CD14-positive monocyte (primary cell): Measurements from ENCODE around the gene CPEB2. TPM values are rescaled to one million over a fixed set of nuclear protein-coding genes. Genes with fewer than 3 reads are reported as not detected.

Experiments
- DNase-seq, 3 donors: peaks; one replicate each; pipeline ENCODE4 v3.0.0-alpha.2; 2011 to 2022
- H2AFZ ChIP-seq: 2 replicates; pipeline ENCODE4 v1.6.0; 2012; ENCODE audit warnings: mild to moderate bottlenecking, low read depth, low read length, inconsistent platforms; ENCODE audit not compliant: insufficient read depth, poor library complexity, severe bottlenecking
- H3K27ac ChIP-seq, 2 donors: 1 replicate in 1 of 2; 2 replicates in 1 of 2; pipeline ENCODE4 v1.5.1; 2012 to 2013; ENCODE audit warnings: low read length in 2 of 2, control low read depth in 1 of 2, inconsistent platforms in 1 of 2, low read depth in 1 of 2, mild to moderate bottlenecking in 1 of 2
- H3K27me3 ChIP-seq, 2 donors: one replicate each; pipeline versions ENCODE4 v1.6.0 to v1.6.1; 2011 to 2013; ENCODE audit warnings: low read length in 2 of 2; ENCODE audit not compliant: control insufficient read depth in 2 of 2, insufficient read depth in 2 of 2
- H3K36me3 ChIP-seq, 2 donors: replicated peaks in 1 of 2; 1 replicate in 1 of 2; 2 replicates in 1 of 2; pipeline versions ENCODE4 v1.5.1 to v1.6.1; 2012 to 2013; ENCODE audit warnings: low read length in 2 of 2, control low read depth in 1 of 2, inconsistent platforms in 1 of 2, mild to moderate bottlenecking in 1 of 2; ENCODE audit not compliant: insufficient read depth in 2 of 2, control insufficient read depth in 1 of 2
- H3K4me1 ChIP-seq, 2 donors: 1 replicate in 1 of 2; 2 replicates in 1 of 2; pipeline versions ENCODE4 v1.5.1 to v1.6.1; 2012 to 2013; ENCODE audit warnings: low read length in 2 of 2, control low read depth in 1 of 2, inconsistent platforms in 1 of 2, mild to moderate bottlenecking in 1 of 2, moderate library complexity in 1 of 2; ENCODE audit not compliant: insufficient read depth in 2 of 2, control insufficient read depth in 1 of 2
- H3K4me2 ChIP-seq: replicated peaks from 2 replicates; pipeline ENCODE3; 2012; ENCODE audit warnings: low read length, moderate library complexity, mild to moderate bottlenecking; ENCODE audit not compliant: poor library complexity, severe bottlenecking; ENCODE audit errors: extremely low read depth
- H3K4me3 ChIP-seq, 3 experiments: fragments of 200-600 bp in 1 of 3; sonication (generic) in 1 of 3; replicated peaks in 1 of 3; 1 replicate in 2 of 3; 2 replicates in 1 of 3; pipeline ENCODE4 v1.5.1; 2011 to 2013; ENCODE audit warnings: low read length in 3 of 3, mild to moderate bottlenecking in 3 of 3, control low read depth in 2 of 3, low read depth in 2 of 3, inconsistent platforms in 1 of 3, moderate library complexity in 1 of 3
- H3K79me2 ChIP-seq: 2 replicates; pipeline ENCODE4 v1.6.0; 2012; ENCODE audit warnings: mild to moderate bottlenecking, control low read depth, inconsistent platforms, low read length, moderate library complexity; ENCODE audit not compliant: insufficient read depth
- H3K9ac ChIP-seq: 2 replicates; pipeline ENCODE4 v1.6.0; 2017; ENCODE audit warnings: low read length, mild to moderate bottlenecking; ENCODE audit not compliant: insufficient read depth, poor library complexity, severe bottlenecking
- H3K9me3 ChIP-seq, 2 donors: replicated peaks in 1 of 2; 1 replicate in 1 of 2; 2 replicates in 1 of 2; pipeline versions ENCODE4 v1.5.1 to v1.6.1; 2012 to 2013; ENCODE audit warnings: low read length in 2 of 2, control low read depth in 1 of 2; ENCODE audit not compliant: control insufficient read depth in 1 of 2, insufficient read depth in 1 of 2
- H4K20me1 ChIP-seq: 2 replicates; pipeline ENCODE4 v1.6.0; 2012; ENCODE audit warnings: mild to moderate bottlenecking, low read length, control low read depth, moderate library complexity; ENCODE audit not compliant: insufficient read depth
- H3K27ac Mint-ChIP-seq, 7 donors: one replicate each; pipeline ENCODE4 v1.8.0; 2020; ENCODE audit warnings: mild to moderate bottlenecking in 7 of 7, mixed read lengths in 7 of 7, moderate library complexity in 6 of 7, inconsistent platforms in 2 of 7
- H3K27me3 Mint-ChIP-seq, 3 donors: one replicate each; pipeline ENCODE4 v1.8.0; 2021 to 2022; ENCODE audit warnings: low read depth in 3 of 3, mild to moderate bottlenecking in 3 of 3, mixed read lengths in 3 of 3, moderate library complexity in 3 of 3, inconsistent platforms in 1 of 3
- H3K36me3 Mint-ChIP-seq, 2 donors: one replicate each; pipeline ENCODE4 v1.8.0; 2020; ENCODE audit warnings: mixed read lengths in 2 of 2, inconsistent platforms in 1 of 2, mild to moderate bottlenecking in 1 of 2
- H3K4me1 Mint-ChIP-seq: one replicate; pipeline ENCODE4 v1.8.0; 2020; ENCODE audit warnings: mild to moderate bottlenecking, mixed read lengths
- H3K4me3 Mint-ChIP-seq, 2 donors: one replicate each; pipeline ENCODE4 v1.8.0; 2020; ENCODE audit warnings: mild to moderate bottlenecking in 2 of 2, mixed read lengths in 2 of 2, moderate library complexity in 1 of 2
- H3K9me3 Mint-ChIP-seq, 7 donors: one replicate each; pipeline ENCODE4 v1.8.0; 2020 to 2022; ENCODE audit warnings: mixed read lengths in 7 of 7, mild to moderate bottlenecking in 6 of 7, moderate library complexity in 6 of 7, inconsistent platforms in 2 of 7
- CTCF ChIP-seq: fragments of 200-600 bp; IDR thresholded peaks from one replicate; pipeline ENCODE4 v1.8.0; 2022; ENCODE audit warnings: antibody characterized with exemption, mild to moderate bottlenecking
- WGBS: methylation state at CpG from one replicate; pipeline ENCODE4 v1.1.5; 2013; ENCODE audit warnings: missing lambda C conversion rate; ENCODE audit not compliant: insufficient coverage; 5-methylcytosine and 5-hydroxymethylcytosine counted together
- intact Hi-C, 2 donors: fragments of 100-400 bp; cut with micrococcal nuclease; formaldehyde crosslinking; loops; one replicate each; pipeline versions ENCODE4 v1.15.0 to v1.15.1; 2023
- polyA plus RNA-seq, 3 donors: library from polyadenylated mRNA; depleted of rRNA in 1 of 3; unstranded in 2 of 3; stranded (reverse) in 1 of 3; fragments of 300-500 nt in 2 of 3; fragments of >200 nt in 1 of 3; fragmentation: Illumina TruSeq in 2 of 3; gene quantifications; 1 replicate in 2 of 3; 2 replicates in 1 of 3; pipeline ENCODE4 v1.2.3, GENCODE V29; 2012 to 2021

CPEB2 gene
- polyA plus RNA-seq, 3 donors, result 1.6 to 8.2 (median 1.7) TPM

- Mint-ChIP-seq H3K4me1 (peaks cover 2% of the 10 kb centered on the region), H3K27ac (no peak overlapping the region), H3K4me3 (no peak overlapping the region), H3K36me3 (peaks cover 36% of the 10 kb centered on the region in 2 donors), H3K27me3 (no peaks in the 10 kb centered on the region), H3K9me3 (no peaks in the 10 kb centered on the region)
- Histone ChIP-seq H3K9me3 (no peaks in the 10 kb centered on the region), H4K20me1 (peaks cover 67% of the 10 kb centered on the region), H3K9ac (no peak overlapping the region), H3K4me1 (no peaks in the 10 kb centered on the region), H3K36me3 (peaks cover 30 to 67% of the 10 kb centered on the region in 2 donors), H3K4me2 (no peak overlapping the region), H3K79me2 (peaks cover 6% of the 10 kb centered on the region), H3K4me3 (no peak overlapping the region), H3K27ac (no peak overlapping the region), H3K27me3 (no peaks in the 10 kb centered on the region), H2AFZ (no peak overlapping the region)
- no peak for TF ChIP-seq CTCF
- WGBS, result 100% methylated on average over 4 of the region's 6 CpGs
- intact Hi-C loops, result no loop called here
- DNase-seq, result no peak
Measured at GRCh38 chr4:15034071-15034764, 31.9 kb downstream of the CPEB2 start.

GRCh38 chr4:15035159-15035558 lies 32.9 kb downstream of the CPEB2 start:
- no peak overlapping the region for H3K4me2 ChIP-seq
- H3K27ac Mint-ChIP-seq, result no peak overlapping the region
- no peaks in the 10 kb centered on the region for H3K4me1 ChIP-seq
- no peaks in the 10 kb centered on the region for H3K9me3 Mint-ChIP-seq
- H3K4me1 Mint-ChIP-seq, result peaks cover 2% of the 10 kb centered on the region
- no peak for DNase-seq
- no peaks in the 10 kb centered on the region for H3K27me3 ChIP-seq
- no peak overlapping the region for H3K27ac ChIP-seq
- no peaks in the 10 kb centered on the region for H3K27me3 Mint-ChIP-seq
- no peaks in the 10 kb centered on the region for H3K9me3 ChIP-seq
- H3K9ac ChIP-seq, result no peak overlapping the region
- H3K4me3 ChIP-seq, result no peak overlapping the region
- no peak overlapping the region for H3K4me3 Mint-ChIP-seq
- peaks cover 66% of the 10 kb centered on the region for H4K20me1 ChIP-seq
- no peak overlapping the region for H2AFZ ChIP-seq
- intact Hi-C loops, result no loop called here
- H3K36me3 ChIP-seq, result peaks cover 32 to 71% of the 10 kb centered on the region in 2 donors
- H3K36me3 Mint-ChIP-seq, result peaks cover 38 to 40% of the 10 kb centered on the region in 2 donors
- no peak for TF ChIP-seq CTCF
- H3K79me2 ChIP-seq, result peaks cover 6% of the 10 kb centered on the region
